Measurements from ENCODE around the gene FEN1. TPM values are rescaled to one million over a fixed set of nuclear protein-coding genes. Genes with fewer than 3 reads are reported as not detected.

The FEN1 gene
- total and polyA plus RNA-seq, 2 of the 13 experiments (the other 11 are each of a cell fraction or from before 2014, with no cell fraction given), result 12.4 to 102 TPM

DNA sequence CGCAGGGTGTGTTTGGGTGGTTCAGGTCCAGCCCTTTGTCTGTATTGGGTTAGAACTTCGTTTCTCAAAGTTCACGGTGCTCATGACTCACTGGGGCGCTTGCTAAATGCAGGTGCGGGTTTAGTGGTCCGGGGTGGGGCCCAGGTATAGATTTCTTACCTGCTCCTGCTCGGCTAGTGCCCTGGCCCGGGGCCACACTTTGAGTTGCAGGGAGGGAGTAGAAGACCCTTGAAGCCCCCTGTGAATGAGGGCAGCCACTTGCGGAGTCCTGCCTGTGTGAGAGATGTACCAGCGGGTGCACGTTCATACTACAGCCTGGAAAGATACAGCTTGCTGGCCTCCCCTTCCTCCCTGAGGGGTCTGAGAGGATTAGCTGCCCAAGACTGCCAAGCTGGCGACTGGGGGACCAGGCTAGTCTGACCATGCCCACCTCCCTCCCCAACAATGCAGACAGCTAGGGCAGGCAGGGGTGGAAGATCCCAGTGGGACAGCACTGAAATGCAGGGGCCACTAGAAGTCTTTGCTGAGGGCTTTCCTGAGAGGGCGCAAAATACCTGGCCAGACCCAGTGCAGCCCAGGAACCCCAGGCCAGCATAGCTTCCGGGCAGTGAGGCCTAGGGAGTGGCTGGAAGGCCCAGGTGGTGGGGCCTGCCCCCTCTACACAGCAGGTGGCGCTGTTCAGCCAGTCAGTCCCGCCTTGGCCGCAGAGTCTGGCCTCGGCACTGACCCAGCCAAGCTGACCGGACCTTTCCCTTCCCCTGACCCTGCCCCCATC, 45.3 kb upstream of the FEN1 start (continued):
- TF ChIP-seq MYC (CRISPR knock-in tag; IDR thresholded peaks at IDR 0.05; ENCODE audit: borderline replicate concordance), result no peak
- peak; percentile 32; the same call in 1 of the 2 replicates for TF ChIP-seq ZNF788 (CRISPR knock-in tag; IDR thresholded peaks at IDR 0.05; ENCODE audit: borderline replicate concordance)
- TF ChIP-seq BORCS8-MEF2B (CRISPR knock-in tag; IDR thresholded peaks at IDR 0.05), result peak; percentile 73; the same call in 1 of the 2 replicates
- no peak for TF ChIP-seq HES4 (CRISPR knock-in tag; IDR thresholded peaks at IDR 0.05; ENCODE audit: borderline replicate concordance)
- peak; percentile 90 for TF ChIP-seq ZFY (CRISPR knock-in tag; IDR thresholded peaks at IDR 0.05)
- TF ChIP-seq, protein P1, sequence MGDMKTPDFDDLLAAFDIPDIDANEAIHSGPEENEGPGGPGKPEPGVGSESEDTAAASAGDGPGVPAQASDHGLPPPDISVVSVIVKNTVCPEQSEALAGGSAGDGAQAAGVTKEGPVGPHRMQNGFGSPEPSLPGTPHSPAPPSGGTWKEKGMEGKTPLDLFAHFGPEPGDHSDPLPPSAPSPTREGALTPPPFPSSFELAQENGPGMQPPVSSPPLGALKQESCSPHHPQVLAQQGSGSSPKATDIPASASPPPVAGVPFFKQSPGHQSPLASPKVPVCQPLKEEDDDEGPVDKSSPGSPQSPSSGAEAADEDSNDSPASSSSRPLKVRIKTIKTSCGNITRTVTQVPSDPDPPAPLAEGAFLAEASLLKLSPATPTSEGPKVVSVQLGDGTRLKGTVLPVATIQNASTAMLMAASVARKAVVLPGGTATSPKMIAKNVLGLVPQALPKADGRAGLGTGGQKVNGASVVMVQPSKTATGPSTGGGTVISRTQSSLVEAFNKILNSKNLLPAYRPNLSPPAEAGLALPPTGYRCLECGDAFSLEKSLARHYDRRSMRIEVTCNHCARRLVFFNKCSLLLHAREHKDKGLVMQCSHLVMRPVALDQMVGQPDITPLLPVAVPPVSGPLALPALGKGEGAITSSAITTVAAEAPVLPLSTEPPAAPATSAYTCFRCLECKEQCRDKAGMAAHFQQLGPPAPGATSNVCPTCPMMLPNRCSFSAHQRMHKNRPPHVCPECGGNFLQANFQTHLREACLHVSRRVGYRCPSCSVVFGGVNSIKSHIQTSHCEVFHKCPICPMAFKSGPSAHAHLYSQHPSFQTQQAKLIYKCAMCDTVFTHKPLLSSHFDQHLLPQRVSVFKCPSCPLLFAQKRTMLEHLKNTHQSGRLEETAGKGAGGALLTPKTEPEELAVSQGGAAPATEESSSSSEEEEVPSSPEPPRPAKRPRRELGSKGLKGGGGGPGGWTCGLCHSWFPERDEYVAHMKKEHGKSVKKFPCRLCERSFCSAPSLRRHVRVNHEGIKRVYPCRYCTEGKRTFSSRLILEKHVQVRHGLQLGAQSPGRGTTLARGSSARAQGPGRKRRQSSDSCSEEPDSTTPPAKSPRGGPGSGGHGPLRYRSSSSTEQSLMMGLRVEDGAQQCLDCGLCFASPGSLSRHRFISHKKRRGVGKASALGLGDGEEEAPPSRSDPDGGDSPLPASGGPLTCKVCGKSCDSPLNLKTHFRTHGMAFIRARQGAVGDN (CRISPR knock-in tag; IDR thresholded peaks at IDR 0.05), result peak; percentile 92
- TF ChIP-seq, protein P2, sequence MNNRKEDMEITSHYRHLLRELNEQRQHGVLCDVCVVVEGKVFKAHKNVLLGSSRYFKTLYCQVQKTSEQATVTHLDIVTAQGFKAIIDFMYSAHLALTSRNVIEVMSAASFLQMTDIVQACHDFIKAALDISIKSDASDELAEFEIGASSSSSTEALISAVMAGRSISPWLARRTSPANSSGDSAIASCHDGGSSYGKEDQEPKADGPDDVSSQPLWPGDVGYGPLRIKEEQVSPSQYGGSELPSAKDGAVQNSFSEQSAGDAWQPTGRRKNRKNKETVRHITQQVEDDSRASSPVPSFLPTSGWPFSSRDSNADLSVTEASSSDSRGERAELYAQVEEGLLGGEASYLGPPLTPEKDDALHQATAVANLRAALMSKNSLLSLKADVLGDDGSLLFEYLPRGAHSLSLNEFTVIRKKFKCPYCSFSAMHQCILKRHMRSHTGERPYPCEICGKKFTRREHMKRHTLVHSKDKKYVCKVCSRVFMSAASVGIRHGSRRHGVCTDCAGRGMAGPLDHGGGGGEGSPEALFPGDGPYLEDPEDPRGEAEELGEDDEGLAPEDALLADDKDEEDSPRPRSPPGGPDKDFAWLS (CRISPR knock-in tag; IDR thresholded peaks at IDR 0.05; ENCODE audit: borderline replicate concordance), result no peak
- peak; percentile 60; the same call in 1 of the 2 replicates for TF ChIP-seq SRY (CRISPR knock-in tag; IDR thresholded peaks at IDR 0.05)
- TF ChIP-seq ESRRA (CRISPR knock-in tag; IDR thresholded peaks at IDR 0.05; ENCODE audit: low read depth), result no peak
- 0 out of 2 replicates have a peak, but pooled peaks have one; percentile 27 for TF ChIP-seq RBFOX2 (IDR thresholded peaks at IDR 0.05; ENCODE audit: low read depth, low read length)
- peak; percentile 74; the same call in 1 of the 2 replicates for TF ChIP-seq ZNF614 (CRISPR knock-in tag; IDR thresholded peaks at IDR 0.05; ENCODE audit: borderline replicate concordance)
